DOHH2 (cell line): Measurements from ENCODE around the gene SP6.
A peak's percentile ranks its signal among the peaks of the same experiment; 100 is the strongest.

Experiments
- H3F3A ChIP-seq: fragments of 200-600 bp; sonication (generic), shearing (Covaris generic); 2 replicates; pipeline ENCODE4 v1.6.0; 2016; ENCODE audit warnings: antibody characterized with exemption, mild to moderate bottlenecking; ENCODE audit not compliant: control insufficient read depth, insufficient read depth
- H3K27ac ChIP-seq: fragments of 200-600 bp; sonication (generic); 2 replicates; pipeline ENCODE4 v1.5.1; 2014; ENCODE audit warnings: low read depth, mild to moderate bottlenecking, low read length, moderate library complexity
- H3K27me3 ChIP-seq: fragments of 200-600 bp; sonication (generic); 2 replicates; pipeline ENCODE4 v1.6.1; 2014; ENCODE audit warnings: mild to moderate bottlenecking, low read length, mixed read lengths; ENCODE audit not compliant: control insufficient read depth
- H3K36me3 ChIP-seq: fragments of 200-600 bp; sonication (generic); 2 replicates; pipeline ENCODE4 v1.6.1; 2014; ENCODE audit warnings: mild to moderate bottlenecking, low read length, moderate library complexity, mixed read lengths; ENCODE audit not compliant: control insufficient read depth
- H3K4me1 ChIP-seq: fragments of 200-600 bp; sonication (generic); 2 replicates; pipeline ENCODE4 v1.6.1; 2014; ENCODE audit warnings: mild to moderate bottlenecking, low read length, mixed read lengths; ENCODE audit not compliant: control insufficient read depth
- H3K4me2 ChIP-seq: fragments of 200-600 bp; sonication (generic); 2 replicates; pipeline ENCODE4 v1.6.0; 2014; ENCODE audit warnings: mild to moderate bottlenecking, low read length, moderate library complexity
- H3K4me3 ChIP-seq: fragments of 200-600 bp; sonication (generic); 2 replicates; pipeline ENCODE4 v1.5.1; 2014; ENCODE audit warnings: mild to moderate bottlenecking, low read length, mixed read lengths
- H3K79me2 ChIP-seq: fragments of 200-600 bp; sonication (generic); 2 replicates; pipeline ENCODE4 v1.6.1; 2014; ENCODE audit warnings: mild to moderate bottlenecking, low read length, mixed read lengths; ENCODE audit not compliant: control insufficient read depth
- H3K9me2 ChIP-seq: fragments of 200-600 bp; sonication (generic); replicated peaks from 2 replicates; pipeline ENCODE4 v1.6.1; 2014; ENCODE audit warnings: mild to moderate bottlenecking, low read length, mixed read lengths; ENCODE audit not compliant: control insufficient read depth
- H3K9me3 ChIP-seq: fragments of 200-600 bp; sonication (generic); 2 replicates; pipeline ENCODE4 v1.6.1; 2014; ENCODE audit warnings: antibody characterized with exemption, low read length, mixed read lengths; ENCODE audit not compliant: control insufficient read depth, insufficient read depth
- H4K20me1 ChIP-seq: fragments of 200-600 bp; sonication (generic); 2 replicates; pipeline ENCODE4 v1.6.0; 2014; ENCODE audit warnings: low read depth, mild to moderate bottlenecking, antibody characterized with exemption, low read length, moderate library complexity; ENCODE audit not compliant: control insufficient read depth, insufficient read depth
- CTCF ChIP-seq: fragments of 200-600 bp; sonication (generic); IDR thresholded peaks from one replicate; pipeline ENCODE4 v1.5.1; 2014; ENCODE audit warnings: antibody characterized with exemption, mild to moderate bottlenecking, low read depth, low read length; ENCODE audit not compliant: poor library complexity, severe bottlenecking
- EZH2phosphoT487 ChIP-seq: fragments of 200-600 bp; sonication (generic); IDR thresholded peaks from 2 replicates; pipeline ENCODE4 v1.6.1; 2017; ENCODE audit warnings: borderline replicate concordance, mild to moderate bottlenecking, antibody characterized with exemption, low read length, moderate library complexity, mixed read lengths

Gene SP6

GRCh38 chr17:47889734-47890529, 39.0 kb upstream of the SP6 start:
- Histone ChIP-seq H3K9me2 (no peaks in the 10 kb centered on the region), H3K4me3 (no peak overlapping the region), H3K4me2 (no peak overlapping the region), H3K27me3 (no peaks in the 10 kb centered on the region), H3K79me2 (peaks cover 11% of the 10 kb centered on the region), H3K36me3 (no peaks in the 10 kb centered on the region), H3K27ac (no peak overlapping the region), H3K4me1 (peaks cover 17% of the 10 kb centered on the region), H3F3A (peaks cover 6% of the 10 kb centered on the region; the same call in 1 of the 2 replicates), H4K20me1 (no peaks in the 10 kb centered on the region), H3K9me3 (no peaks in the 10 kb centered on the region)
- peak; percentile 94 for TF ChIP-seq CTCF
- TF ChIP-seq EZH2phosphoT487: no peak

- TF ChIP-seq EZH2phosphoT487: no peak
- TF ChIP-seq CTCF: no peak
- H3F3A ChIP-seq: no peaks in the 10 kb centered on the region
- peaks cover 3% of the 10 kb centered on the region; the same call in 1 of the 2 replicates for H3K27me3 ChIP-seq
- no peaks in the 10 kb centered on the region for H3K79me2 ChIP-seq
- no peak overlapping the region for H3K27ac ChIP-seq
- peaks cover under 1% of the 10 kb centered on the region for H3K4me1 ChIP-seq
- H3K9me2 ChIP-seq: no peaks in the 10 kb centered on the region
- no peaks in the 10 kb centered on the region for H3K36me3 ChIP-seq
- no peak overlapping the region for H3K4me3 ChIP-seq
- no peaks in the 10 kb centered on the region for H4K20me1 ChIP-seq
- H3K4me2 ChIP-seq: no peak overlapping the region
- H3K9me3 ChIP-seq: no peaks in the 10 kb centered on the region
Measured at GRCh38 chr17:47888293-47888692, 37.3 kb upstream of the SP6 start.

- no peaks in the 10 kb centered on the region for H3F3A ChIP-seq
- H3K27me3 ChIP-seq: peaks cover 16% of the 10 kb centered on the region
- no peaks in the 10 kb centered on the region for H3K9me2 ChIP-seq
- TF ChIP-seq EZH2phosphoT487 (no peak), CTCF (no peak)
- H3K4me2 ChIP-seq: no peak overlapping the region
- H4K20me1 ChIP-seq: no peaks in the 10 kb centered on the region
- H3K4me3 ChIP-seq: no peak overlapping the region
- no peaks in the 10 kb centered on the region for H3K79me2 ChIP-seq
- no peaks in the 10 kb centered on the region for H3K4me1 ChIP-seq
- H3K9me3 ChIP-seq: no peaks in the 10 kb centered on the region
- H3K27ac ChIP-seq: no peak overlapping the region
- H3K36me3 ChIP-seq: no peaks in the 10 kb centered on the region
Measured at GRCh38 chr17:47884905-47885730, 34.2 kb upstream of the SP6 start.
